H1 (cell line): ENCODE data around the gene METTL21C. TPM values are rescaled to one million over a fixed set of nuclear protein-coding genes. Genes with fewer than 3 reads are reported as not detected.

Experiments
- BACH1 ChIP-seq: IDR thresholded peaks from 2 replicates; pipeline ENCODE4 v1.6.1; 2012; ENCODE audit warnings: low read length, improper control_type of control experiment
- BCL11A ChIP-seq, 2 experiments: IDR thresholded peaks; one replicate each; pipeline ENCODE4 v1.6.1; 2011; ENCODE audit warnings: low read depth in 2 of 2, low read length in 2 of 2, mild to moderate bottlenecking in 2 of 2
- CBX5 ChIP-seq: fragments of 300-800, 300-1000 bp; sonication (generic); IDR thresholded peaks from 2 replicates; pipeline ENCODE4 v1.7.1; 2016; ENCODE audit warnings: antibody characterized with exemption, low read length, low read depth
- CBX8 ChIP-seq: fragments of 300-800, 300-1000 bp; sonication (generic); IDR thresholded peaks from 2 replicates; pipeline ENCODE4 v1.7.1; 2016; ENCODE audit warnings: low read depth, low read length, borderline replicate concordance
- CHD7 ChIP-seq: fragments of 300-600 bp; sonication (generic); IDR thresholded peaks from 2 replicates; pipeline ENCODE4 v1.7.1; 2012; ENCODE audit warnings: low read length, moderate library complexity, mild to moderate bottlenecking, inconsistent platforms; ENCODE audit not compliant: insufficient replicate concordance
- EZH2 ChIP-seq: fragments of 200-600 bp; sonication (generic); IDR thresholded peaks from 2 replicates; pipeline ENCODE4 v1.7.1; 2012; ENCODE audit warnings: low read depth, mild to moderate bottlenecking, moderate library complexity, low read length, inconsistent platforms; ENCODE audit not compliant: severe bottlenecking
- FOSL1 ChIP-seq: IDR thresholded peaks from 2 replicates; pipeline ENCODE4 v1.6.1; 2011; ENCODE audit warnings: mild to moderate bottlenecking, low read depth, low read length, moderate library complexity; ENCODE audit not compliant: insufficient read depth
- GABPA ChIP-seq: IDR thresholded peaks from 2 replicates; pipeline ENCODE4 v1.6.1; 2011; ENCODE audit warnings: mild to moderate bottlenecking, low read length, moderate library complexity, borderline replicate concordance; ENCODE audit not compliant: insufficient read depth
- JUND ChIP-seq: IDR thresholded peaks from 2 replicates; pipeline ENCODE4 v1.6.1; 2011; ENCODE audit warnings: mild to moderate bottlenecking, improper control_type of control experiment, low read length
- POLR2A ChIP-seq, 2 experiments: IDR thresholded peaks; 1 replicate in 1 of 2; 2 replicates in 1 of 2; pipeline ENCODE4 v1.6.1; 2011; ENCODE audit warnings: low read depth in 2 of 2, low read length in 2 of 2, mild to moderate bottlenecking in 2 of 2; ENCODE audit errors: control extremely low read depth in 1 of 2
- SIN3A ChIP-seq, 2 experiments: IDR thresholded peaks in 1 of 2; conservative IDR thresholded peaks in 1 of 2; 2 replicates each; pipeline ENCODE4 v1.6.1; 2011 to 2012; ENCODE audit warnings: low read length in 2 of 2, improper control_type of control experiment in 1 of 2, low read depth in 1 of 2, mild to moderate bottlenecking in 1 of 2
- TAF1 ChIP-seq: IDR thresholded peaks from 2 replicates; pipeline ENCODE4 v1.6.1; 2011; ENCODE audit warnings: mild to moderate bottlenecking, low read depth, low read length
- ZNF274 ChIP-seq: IDR thresholded peaks from 2 replicates; pipeline ENCODE4 v1.7.0; 2012; ENCODE audit warnings: low read length, borderline replicate concordance; ENCODE audit errors: extremely low read depth
- polyA plus RNA-seq, 7 experiments: library from polyadenylated mRNA; depleted of rRNA in 3 of 7; stranded (reverse) in 5 of 7; unstranded in 2 of 7; fragments of >200 nt in 5 of 7; fragments of 200-250 nt in 2 of 7; gene quantifications; 1 replicate in 5 of 7; 2 replicates in 1 of 7; 4 replicates in 1 of 7; pipeline versions ENCODE4 v1.2.1 to v1.2.3, GENCODE V29; 2011 to 2013; ENCODE audit warnings: missing spikeins in 2 of 7, mixed read lengths in 2 of 7
- total RNA-seq: library from RNA; stranded (reverse); fragmentation: NEBNext Ultra II Directional; extraction: Animal tissue kit (Norgen Biotek cat#: 25700); gene quantifications from 2 replicates; pipeline ENCODE4 v1.2.1, GENCODE V29; 2021

METTL21C gene
- total and polyA plus RNA-seq, 2 of the 8 experiments (the other 6 are each of a cell fraction or from before 2014, with no cell fraction given), result not detected

- TF ChIP-seq CHD7, result no peak
- TF ChIP-seq ZNF274, result no peak
- no peak for TF ChIP-seq EZH2
- TF ChIP-seq POLR2A (IDR thresholded peaks at IDR 0.05; ENCODE audit: control extremely low read depth in 1 of 2, low read depth in 2 of 2, low read length in 2 of 2), result no peak
- no peak for TF ChIP-seq BCL11A (IDR thresholded peaks at IDR 0.05; ENCODE audit: low read depth in 2 of 2, low read length in 2 of 2)
- no peak for TF ChIP-seq BACH1
- no peak for TF ChIP-seq CBX8
- no peak for TF ChIP-seq JUND
- no peak for TF ChIP-seq SIN3A (conservative IDR thresholded peaks at IDR 0.05 in 1 of 2, IDR thresholded peaks at IDR 0.05 in 1 of 2; ENCODE audit: low read depth in 1 of 2, low read length in 2 of 2)
- TF ChIP-seq FOSL1, result no peak
- no peak for TF ChIP-seq GABPA
- no peak for TF ChIP-seq TAF1
- TF ChIP-seq CBX5, result no peak
Measured at GRCh38 chr13:102648046-102648445, 46.8 kb downstream of the METTL21C start (continued).
